Right lobe of liver (tissue), 4 donors: ENCODE measurements around the gene PLSCR4.

Experiments used
- CTCF ChIP-seq, 4 donors: fragments of 200-600 bp in 3 of 4; fragments of 450-650 bp in 1 of 4; IDR thresholded peaks; one replicate each; pipeline versions ENCODE4 v1.5.1 to v1.8.0; 2016 to 2022; ENCODE audit warnings: antibody characterized with exemption in 4 of 4, mild to moderate bottlenecking in 2 of 4
- POLR2A ChIP-seq: fragments of 450-650 bp; IDR thresholded peaks from one replicate; pipeline ENCODE4 v1.6.1; 2017; ENCODE audit warnings: antibody characterized with exemption, mild to moderate bottlenecking
- donor health status: DM: no; HTN: no; CAD: no.
- donor health status: DM: no; HTN: no; CAD: no.
- donor health status: DM: no; HTN: yes; CAD: no.

- TF ChIP-seq CTCF (IDR thresholded peaks at IDR 0.05) (no peak), POLR2A (no peak)
Observed at GRCh38 chr3:146279951-146280350, 29.0 kb upstream of the PLSCR4 start.
